Stimulated activated CD4-positive, alpha-beta T cell treated with anti-CD3 and anti-CD28 coated beads, Interleukin-4, amount 100 ng/mL, for 1 hour (primary cell): ENCODE results near the gene STX17.
"Not testable (repeated sequence)": the region's sequence is repeated elsewhere in the genome, so short reads cannot be mapped to it uniquely, and the experiment has no call there.

Source experiments
- DNase-seq: peaks from one replicate; pipeline ENCODE4 v3.0.0-alpha.2; 2020

STX17 gene

DNA sequence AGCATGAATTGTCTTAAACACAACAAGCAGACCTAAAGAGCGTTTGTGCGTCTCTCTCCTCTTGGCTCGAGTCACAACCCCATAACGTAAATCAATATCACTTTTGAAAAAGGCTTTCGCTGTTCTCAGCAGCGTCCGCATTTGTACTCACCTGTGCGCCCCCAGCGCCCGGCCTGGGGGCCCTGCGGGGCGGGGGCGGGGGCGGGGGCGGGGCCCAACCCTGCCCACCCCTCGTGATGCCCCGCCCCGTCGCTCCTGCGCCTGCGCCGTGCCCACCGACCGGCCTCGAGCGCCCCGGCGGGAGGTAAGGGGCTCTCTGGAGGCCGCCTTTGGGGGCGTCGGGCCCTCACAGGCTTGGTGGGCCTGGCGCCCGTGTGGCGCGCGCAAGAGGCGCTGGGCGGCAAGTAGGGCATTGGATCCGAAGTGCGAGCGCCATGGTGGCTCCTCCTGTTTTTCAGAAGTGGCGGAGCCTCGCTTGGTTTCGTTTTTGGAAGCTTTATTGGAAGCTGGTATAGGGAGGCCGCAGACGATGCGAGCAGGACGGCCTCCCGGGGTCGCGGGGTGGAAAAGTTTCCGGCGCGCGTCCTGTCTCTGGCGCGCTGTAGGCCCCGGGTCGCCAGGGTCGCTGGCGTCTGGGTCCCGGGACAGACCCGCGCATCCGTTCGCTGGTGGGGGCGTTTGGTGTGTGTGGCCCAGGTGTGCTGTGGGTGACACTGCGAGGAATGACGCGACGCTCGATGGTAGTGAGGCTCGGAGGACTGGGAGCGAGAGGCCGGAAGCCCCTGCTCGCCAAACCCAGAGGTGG is at the start of gene STX17:
Gene STX17, plus strand, starts transcription at position 252 of the 805 bp plus-strand sequence. CDS start 8,586 bp downstream, outside the sequence.
- DNase-seq: peak; percentile 81

DNA sequence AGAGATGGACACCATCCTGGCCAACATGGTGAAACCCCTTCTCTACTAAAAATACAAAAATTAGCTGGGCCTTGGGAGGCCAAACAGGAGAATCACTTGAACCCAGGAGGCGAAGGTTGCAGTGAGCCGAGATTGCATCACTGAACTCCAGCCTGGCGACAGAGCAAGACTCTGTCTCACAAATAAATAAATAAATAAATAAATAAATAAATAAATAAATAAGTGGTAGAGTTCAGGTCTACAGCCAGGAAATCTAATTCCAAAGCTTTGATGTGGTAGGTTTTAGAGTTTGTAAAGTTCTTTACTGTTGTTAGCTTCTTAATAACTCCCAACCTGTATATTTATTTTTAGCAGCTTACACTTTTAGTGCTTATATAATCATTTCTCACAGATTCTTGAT is 48.9 kb upstream of the STX17 start:
- DNase-seq: not testable (repeated sequence)

DNA sequence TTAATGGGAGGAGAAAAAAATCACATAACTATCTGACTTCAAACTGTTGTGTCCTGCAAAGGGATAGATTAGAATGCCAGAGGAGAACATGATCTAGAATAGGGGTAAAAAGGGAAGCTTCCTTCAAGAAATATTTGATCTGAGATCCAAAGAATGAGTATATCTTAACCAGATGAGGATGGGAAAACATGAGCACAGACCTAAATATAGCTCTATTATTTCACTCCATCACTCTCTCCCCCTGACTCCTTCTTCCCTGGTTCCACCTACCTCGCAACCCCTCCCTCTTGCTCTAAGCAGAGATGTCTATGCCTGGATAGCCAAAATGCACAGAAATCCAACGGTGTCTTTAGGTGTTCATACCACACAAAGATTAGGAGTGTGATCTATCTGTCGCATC is 48.4 kb upstream of the STX17 start:
- DNase-seq: no peak

DNA sequence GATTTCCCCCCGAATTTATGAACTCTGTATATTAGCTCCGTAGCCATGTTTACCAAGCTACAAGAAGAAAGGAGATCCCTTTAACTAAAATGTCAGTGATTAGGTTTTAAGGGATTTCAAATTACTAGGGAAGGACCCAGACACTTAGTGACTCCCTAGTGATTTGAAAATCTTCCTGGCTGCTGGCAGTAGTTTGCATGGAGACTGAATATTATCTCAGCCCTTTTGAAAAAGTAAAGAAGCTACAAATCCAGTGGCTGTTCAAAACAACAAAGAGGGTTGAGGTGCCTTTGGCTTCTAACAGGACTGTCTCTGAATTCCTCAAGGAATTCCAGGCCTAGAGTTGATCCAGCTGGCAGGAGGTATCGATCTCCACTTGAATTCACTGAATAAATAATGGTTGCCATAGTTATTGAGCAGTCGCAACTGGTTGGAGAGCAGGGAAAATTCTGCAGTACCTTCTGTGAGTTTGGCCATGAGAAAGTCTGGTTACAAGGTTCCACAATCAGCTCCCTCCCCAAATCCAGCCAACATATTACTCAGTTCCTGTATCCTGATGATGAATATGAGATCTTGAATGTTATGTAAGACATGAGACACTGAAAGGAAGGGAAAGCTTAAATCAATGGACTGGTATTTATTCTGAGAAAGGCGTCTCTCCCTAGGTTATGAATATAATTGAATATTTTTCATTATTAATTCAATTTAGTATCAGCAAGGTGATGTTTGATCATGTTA is 47.0 kb upstream of the STX17 start:
- DNase-seq: no peak

DNA sequence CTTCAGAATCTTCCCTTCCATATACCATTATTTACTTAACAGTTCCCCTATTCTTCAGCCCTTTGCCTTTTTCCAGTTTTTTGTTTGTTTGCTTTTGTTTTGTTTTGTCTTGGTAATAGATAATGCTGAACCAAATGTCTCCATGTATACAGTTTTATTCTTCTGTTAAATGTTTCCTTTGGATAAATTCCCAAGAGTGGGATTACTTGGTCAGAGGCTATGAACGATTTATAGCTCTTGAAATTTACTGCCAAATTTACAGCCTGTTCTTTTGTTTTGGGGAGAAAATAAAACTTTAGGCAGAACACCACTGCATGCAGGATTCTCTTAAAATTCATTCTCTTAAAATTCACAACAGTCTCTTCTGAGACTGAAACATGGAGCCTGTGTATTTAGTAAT is 46.2 kb upstream of the STX17 start:
- no peak for DNase-seq

DNA sequence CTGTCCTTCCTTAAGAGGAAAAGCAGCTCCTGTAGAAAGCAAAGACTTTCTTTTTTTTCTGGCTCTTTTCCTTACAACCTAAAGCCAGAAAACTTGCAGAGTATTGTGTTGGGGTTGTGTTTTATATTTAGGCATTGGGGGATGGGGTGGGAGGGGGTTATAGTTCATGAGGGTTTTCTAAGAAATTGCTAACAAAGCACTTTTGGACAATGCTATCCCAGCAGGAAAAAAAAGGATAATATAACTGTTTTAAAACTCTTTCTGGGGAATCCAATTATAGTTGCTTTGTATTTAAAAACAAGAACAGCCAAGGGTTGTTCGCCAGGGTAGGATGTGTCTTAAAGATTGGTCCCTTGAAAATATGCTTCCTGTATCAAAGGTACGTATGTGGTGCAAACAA is 42.5 kb upstream of the STX17 start:
- no peak for DNase-seq

DNA sequence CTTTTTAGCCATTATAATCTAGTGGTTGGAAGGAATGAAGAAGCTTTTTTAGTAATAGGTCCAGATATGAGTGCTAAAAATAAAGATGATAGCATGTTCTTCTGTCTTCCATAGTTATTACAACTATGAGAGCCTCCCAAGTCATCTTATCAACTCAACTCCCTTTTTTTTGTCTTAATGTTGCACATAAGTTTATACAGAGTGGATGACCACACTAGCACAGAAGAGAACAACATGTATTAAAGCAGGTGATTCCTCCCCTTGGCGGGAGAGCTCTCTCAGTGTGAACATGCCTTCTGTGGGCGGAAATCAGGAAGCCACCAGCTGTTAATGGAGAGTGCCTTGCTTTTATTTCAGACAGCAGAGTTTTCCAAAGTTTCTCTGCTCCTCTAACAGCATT is 40.1 kb upstream of the STX17 start:
- no peak for DNase-seq

DNA sequence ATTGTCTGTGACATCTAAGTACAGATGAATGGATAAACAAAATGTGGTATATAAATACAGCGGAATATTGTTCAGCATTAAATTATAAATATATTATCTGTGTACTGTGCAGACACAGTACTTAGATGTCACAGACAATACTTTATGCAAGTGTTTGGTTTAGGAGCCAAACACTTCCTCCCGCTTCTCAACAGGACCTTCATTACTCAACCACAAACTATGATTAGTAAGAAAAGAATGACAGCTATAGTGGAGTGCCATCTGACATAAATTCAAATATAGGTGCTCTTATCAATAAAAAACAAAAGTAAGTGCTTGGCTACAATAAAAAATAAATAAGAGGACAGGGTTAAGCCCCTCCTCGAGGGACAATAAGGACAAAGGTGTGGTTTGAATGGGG is 38.9 kb upstream of the STX17 start:
- no peak for DNase-seq

DNA sequence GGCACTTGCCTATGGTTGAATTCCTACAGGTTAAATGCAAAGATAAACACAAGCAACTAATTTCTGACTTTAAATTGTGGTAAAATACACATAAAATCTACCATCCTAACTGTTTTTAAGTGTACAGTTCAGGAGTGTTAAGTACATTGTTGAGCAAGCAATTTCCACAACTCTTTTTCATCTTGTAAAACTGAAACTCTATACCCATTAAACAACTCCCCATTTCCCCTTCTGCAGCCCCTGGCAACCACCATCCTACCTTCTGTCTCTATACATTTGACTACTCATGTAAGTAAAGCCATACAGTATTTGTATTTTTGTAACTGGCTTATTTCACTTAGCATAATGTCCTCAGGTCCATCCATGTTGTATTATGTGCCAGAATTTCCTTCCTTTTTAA is 38.5 kb upstream of the STX17 start:
- no peak for DNase-seq

DNA sequence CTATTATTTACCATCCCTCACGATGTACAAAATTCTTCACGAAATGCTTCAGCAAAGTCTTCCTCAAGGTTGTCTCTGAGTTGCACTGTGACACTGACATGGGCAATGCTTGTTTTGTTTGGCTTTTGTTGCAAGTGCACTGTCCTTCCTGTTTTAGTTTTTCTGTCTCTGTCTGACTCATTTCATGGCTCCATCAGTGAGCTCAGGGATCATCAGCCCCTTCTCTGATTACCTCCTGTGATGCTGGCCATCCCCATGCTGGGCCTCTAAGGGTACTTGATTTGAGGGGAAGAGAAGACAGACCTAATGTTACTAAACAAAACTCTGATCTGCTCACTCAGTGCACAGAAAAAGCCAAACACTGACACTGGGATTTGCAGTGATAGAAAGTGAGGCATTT is 37.6 kb upstream of the STX17 start:
- no peak for DNase-seq

DNA sequence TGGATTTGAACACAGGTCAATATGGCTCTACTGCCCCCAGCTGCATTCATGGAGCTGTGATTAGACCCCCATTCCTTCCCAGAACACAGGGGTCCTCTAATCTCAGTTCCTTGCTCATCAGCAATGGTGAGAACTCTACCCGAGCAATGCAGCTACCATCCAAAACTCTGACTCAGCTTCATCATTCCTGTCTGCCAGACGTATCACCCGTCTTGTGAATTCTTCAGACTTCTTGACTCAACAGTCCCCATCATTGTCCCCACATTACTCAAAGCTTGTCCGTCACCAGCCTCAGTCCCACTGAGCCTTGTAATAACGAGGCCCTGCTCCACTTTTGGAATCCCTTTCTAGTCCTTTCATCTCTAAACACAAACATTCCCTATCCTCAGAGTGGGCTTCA is 36.3 kb upstream of the STX17 start:
- DNase-seq: no peak

DNA sequence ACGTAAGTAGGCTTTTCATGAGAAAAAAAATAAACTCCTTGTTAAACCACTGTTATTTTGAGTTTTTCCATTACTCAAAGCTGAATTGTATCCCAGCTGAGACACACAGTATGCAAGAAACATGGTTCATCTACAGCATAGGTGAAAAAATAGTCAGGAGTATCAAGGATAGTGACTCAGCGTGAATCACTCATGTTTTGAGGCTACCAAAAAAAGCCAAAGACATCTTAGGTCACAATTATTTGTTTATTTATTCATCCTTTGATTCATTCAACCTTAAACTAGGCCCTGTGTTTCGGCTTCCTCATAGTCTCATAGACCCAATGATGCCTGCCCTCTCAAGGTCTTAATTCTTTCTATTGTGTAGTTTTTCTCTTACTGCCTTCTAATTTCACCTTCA is 32.9 kb upstream of the STX17 start:
- DNase-seq: no peak

DNA sequence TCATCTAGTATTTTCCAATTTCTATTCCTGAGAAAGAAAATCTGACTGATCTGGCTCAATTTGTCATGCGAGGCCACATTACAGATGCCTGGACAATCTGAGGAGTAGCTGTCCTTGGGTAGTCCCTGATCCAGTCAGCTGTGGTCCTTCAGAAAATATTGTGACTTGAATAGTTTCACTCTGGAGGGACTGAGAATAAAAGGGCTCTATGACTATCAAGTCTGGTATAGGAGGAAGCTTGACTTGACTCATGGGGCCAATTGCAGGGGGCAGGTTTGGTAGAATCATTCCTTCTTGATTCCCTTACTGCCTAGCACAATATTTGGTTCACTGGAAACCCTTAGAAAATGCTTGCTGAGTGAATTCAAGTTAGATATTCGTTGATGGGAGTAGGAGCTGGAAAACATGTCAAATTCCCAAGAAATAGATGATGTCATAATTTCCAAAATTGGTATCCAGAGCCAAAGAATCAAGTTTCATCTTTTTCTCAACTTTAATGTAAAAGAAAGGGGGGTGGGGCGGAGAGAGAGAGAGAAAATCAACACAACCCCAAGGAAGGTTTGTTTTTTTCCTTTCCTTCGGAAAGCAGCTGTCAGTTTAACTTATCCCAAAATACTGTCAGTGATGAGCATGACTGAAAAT is 32.4 kb upstream of the STX17 start:
- DNase-seq: no peak

DNA sequence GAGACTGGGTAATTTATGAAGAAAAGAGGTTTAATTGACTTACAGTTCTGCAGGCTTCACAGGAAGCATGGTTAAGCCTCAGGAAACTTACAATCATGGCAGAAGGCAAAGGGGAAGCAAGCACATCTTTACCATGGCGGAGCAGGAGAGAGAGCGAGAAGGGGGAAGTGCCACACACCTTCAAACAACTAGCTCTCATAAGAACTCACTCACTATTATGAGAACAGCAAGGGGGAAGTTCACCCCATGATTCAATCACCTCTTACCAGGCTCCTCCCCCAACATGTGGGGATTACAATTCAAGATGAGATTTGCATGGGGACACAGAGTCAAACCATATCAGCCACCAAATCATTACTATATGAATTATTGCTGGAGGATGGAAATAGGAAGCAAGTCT is 30.3 kb upstream of the STX17 start:
- no peak for DNase-seq

DNA sequence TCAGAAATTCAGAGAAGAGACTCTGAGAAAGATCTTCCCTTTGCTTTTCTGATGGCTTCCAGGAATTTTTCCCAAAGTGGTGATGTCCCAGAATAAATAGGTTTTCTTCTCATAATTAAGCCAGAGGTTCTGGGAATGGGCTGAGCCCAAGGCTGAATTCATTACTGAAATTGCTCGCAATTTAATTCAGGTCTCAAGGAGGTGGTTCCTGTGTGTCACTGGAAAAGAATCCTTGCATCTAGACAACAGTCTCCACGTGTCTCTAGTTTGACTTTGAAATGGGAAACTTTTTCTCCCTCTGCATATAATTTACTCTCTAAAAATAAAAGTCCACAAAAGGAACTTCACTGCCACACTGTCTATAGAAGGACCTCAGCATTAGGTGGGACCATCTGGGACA is 27.8 kb upstream of the STX17 start:
- DNase-seq: no peak

DNA sequence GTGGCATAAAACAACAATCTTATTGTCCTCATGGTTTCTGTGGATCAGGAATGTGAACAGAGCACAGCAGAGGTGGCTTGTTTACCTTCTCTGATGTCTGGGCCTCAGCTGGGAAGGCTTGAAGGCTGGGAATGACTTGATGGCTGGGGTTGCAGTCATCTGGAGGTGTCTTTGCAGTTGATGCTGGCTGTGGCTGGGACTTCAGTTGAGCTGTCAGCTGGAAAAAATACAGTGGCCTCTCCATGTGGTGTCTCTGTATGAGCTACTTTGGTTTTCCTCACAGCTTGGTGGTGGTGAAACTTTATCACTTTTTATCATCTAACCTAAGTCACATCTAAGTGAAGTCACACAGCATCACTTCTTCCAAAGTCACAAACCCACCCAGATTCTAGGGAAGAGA is 24.7 kb upstream of the STX17 start:
- no peak for DNase-seq

DNA sequence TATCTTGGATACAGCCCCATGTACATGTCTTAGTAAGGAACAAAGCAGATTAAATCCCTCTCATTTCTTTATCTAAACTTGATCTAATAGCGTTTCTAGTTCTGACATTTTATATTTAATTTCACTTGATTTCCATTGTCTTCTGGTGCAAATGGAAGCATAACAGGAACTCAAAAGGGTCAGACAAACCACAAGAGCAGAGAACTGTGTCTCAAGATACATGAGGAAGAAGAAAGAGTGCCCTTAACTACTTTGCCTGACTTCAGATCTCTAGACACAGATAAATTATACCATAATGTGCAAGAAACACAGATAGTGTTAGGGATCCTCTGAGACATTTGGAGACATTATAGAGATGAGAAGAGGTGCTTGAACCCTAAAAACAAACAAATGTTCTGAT is 20.7 kb upstream of the STX17 start:
- no peak for DNase-seq

DNA sequence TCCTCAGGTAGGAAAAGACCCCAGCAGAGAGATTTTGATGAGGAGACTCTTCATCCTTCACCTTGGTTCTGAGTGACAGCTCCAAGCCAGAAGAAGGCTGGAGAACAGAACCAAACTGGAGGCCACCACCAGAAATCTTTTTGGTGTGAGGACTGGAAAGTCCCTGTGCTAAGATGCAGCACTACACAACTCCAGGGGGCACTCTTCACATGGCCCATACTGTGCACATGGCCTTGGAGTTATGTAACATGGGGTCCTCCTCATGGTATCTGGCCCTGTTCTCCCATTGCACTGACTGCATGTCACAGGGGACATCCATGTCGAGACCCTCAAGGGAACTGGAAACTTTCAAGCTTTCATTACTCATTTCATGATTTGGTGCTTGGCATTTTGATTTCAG is 17.3 kb upstream of the STX17 start:
- DNase-seq: no peak

DNA sequence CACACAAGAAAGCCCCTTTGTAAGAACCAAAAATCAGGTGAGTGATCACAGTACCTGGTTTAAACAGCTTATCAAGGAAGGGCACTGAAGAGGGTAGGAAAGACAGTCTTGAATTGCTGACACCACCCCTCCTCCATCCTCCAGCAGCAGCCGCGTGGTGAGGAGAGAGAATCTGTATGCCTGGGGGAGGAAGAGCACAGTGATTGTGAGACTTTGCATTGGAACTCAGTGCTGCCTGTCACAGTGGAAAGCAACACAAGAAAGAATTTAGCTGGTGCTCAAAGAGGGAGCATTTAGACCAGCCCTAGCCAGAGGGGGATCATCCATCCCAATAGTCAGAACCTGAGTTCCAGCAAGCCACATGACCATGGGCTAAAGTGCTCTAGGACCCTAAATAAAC is 11.6 kb upstream of the STX17 start:
- DNase-seq: no peak

DNA sequence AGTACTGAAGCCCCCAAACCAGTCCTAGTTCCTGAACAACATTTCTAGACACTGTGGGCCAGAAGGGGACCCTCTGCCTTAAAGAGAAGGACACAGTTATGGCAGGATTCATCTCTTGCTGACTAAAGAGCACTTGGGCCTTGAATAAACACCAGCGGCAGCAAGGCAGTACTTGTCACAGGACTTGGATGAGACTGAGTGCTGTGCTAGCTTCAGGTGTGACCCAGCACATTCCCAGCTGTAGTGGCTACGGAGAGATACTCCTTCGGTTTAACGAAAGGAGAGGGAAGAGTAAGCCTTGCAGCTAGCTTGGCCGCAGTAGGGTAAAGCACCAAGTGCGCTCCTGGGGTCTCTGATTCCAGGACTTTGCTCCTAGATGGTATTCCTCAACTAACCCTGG is 10.9 kb upstream of the STX17 start:
- no peak for DNase-seq

DNA sequence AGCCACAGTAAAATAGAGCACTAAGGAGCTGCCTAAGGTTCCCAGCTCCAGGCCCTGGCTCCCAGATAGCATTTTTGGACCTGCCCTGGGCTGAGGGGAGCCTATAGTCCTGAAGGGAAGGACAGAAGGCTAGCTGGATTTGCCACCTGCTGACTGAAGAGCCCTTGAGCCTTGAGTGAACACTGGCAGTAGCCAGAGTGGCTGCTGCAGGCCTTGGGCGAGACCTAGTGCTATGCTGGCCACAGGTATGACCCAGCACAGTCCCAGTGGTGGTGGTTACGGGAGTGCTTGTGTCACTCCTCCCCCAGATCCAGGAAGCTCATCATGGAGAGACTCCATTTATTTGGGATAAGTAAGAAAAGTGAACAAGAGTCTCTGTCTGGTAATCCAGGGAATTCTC is 10.3 kb upstream of the STX17 start:
- no peak for DNase-seq

DNA sequence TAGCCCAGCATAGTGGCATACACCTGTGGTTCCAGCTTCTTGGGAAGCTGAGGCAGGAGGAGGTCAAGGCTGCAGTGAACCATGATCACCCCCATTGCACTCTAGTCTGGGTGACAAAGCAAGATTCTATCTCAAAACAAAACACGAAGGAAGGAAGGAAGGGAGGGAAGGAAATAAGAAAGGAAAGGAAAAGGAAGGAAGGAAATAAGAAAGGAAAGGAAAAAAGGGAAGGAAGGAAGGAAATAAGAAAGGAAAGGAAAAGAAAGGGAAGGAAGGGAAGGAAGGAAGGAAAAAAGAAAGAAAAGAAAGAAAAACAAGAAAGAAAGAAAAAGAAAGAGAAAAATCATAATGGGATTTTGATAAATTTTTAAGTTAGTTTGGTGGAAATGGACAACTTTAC is 3.1 kb upstream of the STX17 start:
- DNase-seq: no peak

DNA sequence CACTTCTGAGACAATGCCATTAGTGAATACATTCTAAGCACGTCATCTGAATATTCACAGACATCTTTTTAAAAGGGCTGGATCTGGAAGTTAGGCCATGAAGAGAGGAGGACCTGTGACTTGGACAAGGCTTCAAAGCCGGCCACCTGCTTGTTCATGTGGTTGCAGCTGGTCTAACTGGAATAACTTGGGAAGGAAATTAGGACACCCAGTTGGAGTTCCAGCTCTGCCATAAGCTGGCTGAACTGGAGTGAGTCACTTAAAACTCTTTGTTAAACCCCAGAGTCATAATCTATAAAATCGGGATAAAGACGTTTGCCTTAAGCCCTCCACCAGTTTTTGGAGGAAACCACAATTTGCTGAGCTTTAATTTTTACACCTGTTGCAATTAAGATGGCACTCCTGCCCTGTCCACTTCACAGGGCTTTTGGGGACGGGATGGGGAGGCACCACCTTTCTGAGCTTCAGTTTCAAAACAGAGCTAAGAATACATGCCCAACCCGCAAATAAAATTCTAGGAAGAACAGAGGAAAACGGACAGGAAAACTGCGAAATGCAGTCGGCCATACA is 536 bp upstream of the STX17 start:
- no peak for DNase-seq

DNA sequence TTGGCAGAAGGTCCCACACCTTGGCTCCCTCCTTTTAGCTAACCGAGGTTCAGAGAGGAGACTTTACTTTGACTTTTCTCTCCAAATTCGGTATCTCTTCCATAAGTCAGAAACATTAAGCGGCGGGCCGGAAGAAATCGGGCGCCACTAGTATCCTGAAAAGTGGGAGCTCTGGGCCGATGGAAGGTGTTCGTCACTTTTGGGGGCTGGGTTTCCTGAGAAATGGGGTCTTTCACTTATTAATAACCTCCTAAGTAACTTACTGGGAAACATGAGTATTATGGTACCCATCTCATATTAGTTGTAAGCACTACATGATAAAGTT is 716 bp downstream of the STX17 start:
- no peak for DNase-seq
